HS-27A (cell line): Measurements from ENCODE around the gene FAM135A.
"Not testable (repeated sequence)": the region's sequence is repeated elsewhere in the genome, so short reads cannot be mapped to it uniquely, and the experiment has no call there.

ENCODE experiments used
- DNase-seq: peaks from one replicate; pipeline ENCODE4 v3.0.0-alpha.2; 2012; ENCODE audit warnings: low read depth, missing footprints

Gene FAM135A

GRCh38 chr6:70547905-70548304 is 134.6 kb downstream of the FAM135A start:
- no peak for DNase-seq

- DNase-seq, result no peak
Measured at GRCh38 chr6:70549327-70549726, 136.0 kb downstream of the FAM135A start.

- no peak for DNase-seq
Measured at GRCh38 chr6:70551566-70551965, 138.3 kb downstream of the FAM135A start.

GRCh38 chr6:70552286-70552940 is 139.1 kb downstream of the FAM135A start:
- DNase-seq, result not testable (repeated sequence)

- DNase-seq, result no peak
Measured at GRCh38 chr6:70552974-70553373, 139.7 kb downstream of the FAM135A start.

- no peak for DNase-seq
Measured at GRCh38 chr6:70557998-70558397, 144.7 kb downstream of the FAM135A start.

- not testable (repeated sequence) for DNase-seq
Measured at GRCh38 chr6:70562401-70562800, 149.1 kb downstream of the FAM135A start.

GRCh38 chr6:70563530-70563929 is 150.2 kb downstream of the FAM135A start:
- DNase-seq, result no peak

- peak; percentile 48 for DNase-seq
Measured at GRCh38 chr6:70566751-70567382, 153.6 kb downstream of the FAM135A start, which contains the start of gene SDHAF4. TSS of gene SDHAF4 (plus strand) at chr6:70566930. CDS start at chr6:70566941, 11 bp downstream.

- no peak for DNase-seq
Measured at GRCh38 chr6:70574643-70575042, 161.3 kb downstream of the FAM135A start.

GRCh38 chr6:70575899-70576495 is 162.7 kb downstream of the FAM135A start:
- no peak for DNase-seq

GRCh38 chr6:70586114-70586513 is 172.8 kb downstream of the FAM135A start:
- DNase-seq, result no peak

- DNase-seq, result no peak
Measured at GRCh38 chr6:70590400-70590799, 177.1 kb downstream of the FAM135A start.

GRCh38 chr6:70592391-70593117 is 179.2 kb downstream of the FAM135A start:
- no peak for DNase-seq

GRCh38 chr6:70593118-70593486 is 179.8 kb downstream of the FAM135A start:
- no peak for DNase-seq

- DNase-seq, result no peak
Measured at GRCh38 chr6:70599187-70599586, 185.9 kb downstream of the FAM135A start.

- DNase-seq, result no peak
Measured at GRCh38 chr6:70601014-70601413, 187.7 kb downstream of the FAM135A start.

GRCh38 chr6:70604254-70604653 is 190.9 kb downstream of the FAM135A start:
- DNase-seq, result no peak

GRCh38 chr6:70607371-70607770 is 194.1 kb downstream of the FAM135A start:
- DNase-seq, result not testable (repeated sequence)

- not testable (repeated sequence) for DNase-seq
Measured at GRCh38 chr6:70609181-70609580, 195.9 kb downstream of the FAM135A start.
